Stimulated activated CD8-positive, alpha-beta memory T cell treated with anti-CD3 and anti-CD28 coated beads, Interleukin-7, amount 100 ng/mL, for 24 hours (primary cell): ENCODE data around the gene ZNF763.
"Not testable (repeated sequence)": the region's sequence is repeated elsewhere in the genome, so short reads cannot be mapped to it uniquely, and the experiment has no call there.

Source experiments
- DNase-seq: peaks from one replicate; pipeline ENCODE4 v3.0.0-alpha.2; 2020; ENCODE audit warnings: low read depth

The ZNF763 gene

GRCh38 chr19:11973019-11973810 is 8.4 kb downstream of the ZNF763 start:
- no peak for DNase-seq

- DNase-seq: no peak
These were observed 13.8 kb downstream of the ZNF763 start for GRCh38 chr19:11978492-11979100.

- no peak for DNase-seq
These were observed 14.7 kb downstream of the ZNF763 start for GRCh38 chr19:11979527-11979926.

- DNase-seq: no peak
These were observed 17.7 kb downstream of the ZNF763 start for GRCh38 chr19:11982526-11982925.

GRCh38 chr19:11984986-11985385 is 20.1 kb downstream of the ZNF763 start:
- no peak for DNase-seq

- DNase-seq: no peak
These were observed 21.9 kb downstream of the ZNF763 start for GRCh38 chr19:11986754-11987153.

- peak; percentile 91 for DNase-seq
These were observed 22.8 kb downstream of the ZNF763 start for GRCh38 chr19:11987405-11988281.

GRCh38 chr19:11989112-11989456 is 24.2 kb downstream of the ZNF763 start:
- DNase-seq: no peak

- not testable (repeated sequence) for DNase-seq
These were observed 27.1 kb downstream of the ZNF763 start for GRCh38 chr19:11991921-11992320.

GRCh38 chr19:11995174-11995573 is 30.3 kb downstream of the ZNF763 start:
- no peak for DNase-seq

GRCh38 chr19:12000152-12000981 is 35.5 kb downstream of the ZNF763 start:
- DNase-seq: no peak

GRCh38 chr19:12015015-12015752 is 50.3 kb downstream of the ZNF763 start:
- DNase-seq: no peak

- no peak for DNase-seq
These were observed 50.9 kb downstream of the ZNF763 start for GRCh38 chr19:12015753-12016116.
